ENCODE measurements around the gene MYO5B. TPM values are rescaled to one million over a fixed set of nuclear protein-coding genes. Genes with fewer than 3 reads are reported as not detected.

The MYO5B gene
- polyA plus RNA-seq, 1 experiment: 0.18 TPM

GRCh38 chr18:49970319-49970718 is 224.6 kb downstream of the MYO5B start:
- ChIA-PET CTCF (no interaction called here), POLR2A (interaction anchor here (0.6 kb wide), 1 partner anchor 482 kb away, joined by 3 read pairs; no protein-coding TSS in a partner anchor)
- Histone ChIP-seq H3K27me3 (ENCODE audit: control insufficient read depth, insufficient read depth, low read length) (peaks cover 1% of the 10 kb centered on the region), H3K4me3 (ENCODE audit: low read depth, low read length) (no peak overlapping the region), H3K36me3 (ENCODE audit: control insufficient read depth, insufficient read depth, low read length) (no peaks in the 10 kb centered on the region)
- no peak for DNase-seq (ENCODE audit: low read depth)
- TF ChIP-seq, protein P1, sequence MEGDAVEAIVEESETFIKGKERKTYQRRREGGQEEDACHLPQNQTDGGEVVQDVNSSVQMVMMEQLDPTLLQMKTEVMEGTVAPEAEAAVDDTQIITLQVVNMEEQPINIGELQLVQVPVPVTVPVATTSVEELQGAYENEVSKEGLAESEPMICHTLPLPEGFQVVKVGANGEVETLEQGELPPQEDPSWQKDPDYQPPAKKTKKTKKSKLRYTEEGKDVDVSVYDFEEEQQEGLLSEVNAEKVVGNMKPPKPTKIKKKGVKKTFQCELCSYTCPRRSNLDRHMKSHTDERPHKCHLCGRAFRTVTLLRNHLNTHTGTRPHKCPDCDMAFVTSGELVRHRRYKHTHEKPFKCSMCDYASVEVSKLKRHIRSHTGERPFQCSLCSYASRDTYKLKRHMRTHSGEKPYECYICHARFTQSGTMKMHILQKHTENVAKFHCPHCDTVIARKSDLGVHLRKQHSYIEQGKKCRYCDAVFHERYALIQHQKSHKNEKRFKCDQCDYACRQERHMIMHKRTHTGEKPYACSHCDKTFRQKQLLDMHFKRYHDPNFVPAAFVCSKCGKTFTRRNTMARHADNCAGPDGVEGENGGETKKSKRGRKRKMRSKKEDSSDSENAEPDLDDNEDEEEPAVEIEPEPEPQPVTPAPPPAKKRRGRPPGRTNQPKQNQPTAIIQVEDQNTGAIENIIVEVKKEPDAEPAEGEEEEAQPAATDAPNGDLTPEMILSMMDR (IDR thresholded peaks at IDR 0.05; ENCODE audit: insufficient read depth, low read depth, low read length): no peak

DNA sequence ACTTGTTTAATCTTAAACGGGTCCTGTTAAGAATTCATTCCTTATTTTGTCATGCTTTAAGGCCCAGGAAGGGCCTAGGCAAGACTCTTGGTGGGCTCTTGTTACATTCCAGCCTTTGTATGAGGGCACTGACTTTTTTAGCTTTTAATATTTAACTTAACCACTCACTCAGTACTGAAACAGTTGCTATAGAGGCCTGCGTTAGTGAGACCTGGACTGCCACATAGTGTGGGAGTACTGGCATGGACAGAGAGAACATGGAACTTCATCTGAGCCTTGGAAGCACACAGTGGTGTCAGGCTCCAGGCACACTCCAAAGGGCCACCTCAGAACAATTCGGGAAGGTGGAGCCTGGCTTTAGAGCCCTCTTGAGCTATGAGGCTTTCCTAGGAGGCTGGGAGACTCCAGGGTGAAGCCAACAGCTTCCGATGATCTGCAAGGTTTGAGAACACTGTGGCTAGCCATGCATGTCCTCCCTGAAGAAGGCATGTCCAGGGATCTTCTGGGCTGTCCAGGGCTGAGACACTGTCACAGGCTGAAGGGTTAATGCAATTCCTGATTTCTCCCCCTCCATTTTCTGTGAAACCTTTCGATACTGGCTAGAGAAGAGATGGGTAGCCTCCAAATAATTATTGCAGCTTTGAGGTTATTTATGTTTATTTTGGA is 226.2 kb downstream of the MYO5B start:
- ChIA-PET POLR2A (no interaction called here), CTCF (no interaction called here)
- DNase-seq (ENCODE audit: low read depth): no peak
- TF ChIP-seq, protein P1 (IDR thresholded peaks at IDR 0.05; ENCODE audit: insufficient read depth, low read depth, low read length): no peak
- Histone ChIP-seq H3K36me3 (ENCODE audit: control insufficient read depth, insufficient read depth, low read length) (no peaks in the 10 kb centered on the region), H3K27me3 (ENCODE audit: control insufficient read depth, insufficient read depth, low read length) (peaks cover 1% of the 10 kb centered on the region), H3K4me3 (ENCODE audit: low read depth, low read length) (no peak overlapping the region)

DNA sequence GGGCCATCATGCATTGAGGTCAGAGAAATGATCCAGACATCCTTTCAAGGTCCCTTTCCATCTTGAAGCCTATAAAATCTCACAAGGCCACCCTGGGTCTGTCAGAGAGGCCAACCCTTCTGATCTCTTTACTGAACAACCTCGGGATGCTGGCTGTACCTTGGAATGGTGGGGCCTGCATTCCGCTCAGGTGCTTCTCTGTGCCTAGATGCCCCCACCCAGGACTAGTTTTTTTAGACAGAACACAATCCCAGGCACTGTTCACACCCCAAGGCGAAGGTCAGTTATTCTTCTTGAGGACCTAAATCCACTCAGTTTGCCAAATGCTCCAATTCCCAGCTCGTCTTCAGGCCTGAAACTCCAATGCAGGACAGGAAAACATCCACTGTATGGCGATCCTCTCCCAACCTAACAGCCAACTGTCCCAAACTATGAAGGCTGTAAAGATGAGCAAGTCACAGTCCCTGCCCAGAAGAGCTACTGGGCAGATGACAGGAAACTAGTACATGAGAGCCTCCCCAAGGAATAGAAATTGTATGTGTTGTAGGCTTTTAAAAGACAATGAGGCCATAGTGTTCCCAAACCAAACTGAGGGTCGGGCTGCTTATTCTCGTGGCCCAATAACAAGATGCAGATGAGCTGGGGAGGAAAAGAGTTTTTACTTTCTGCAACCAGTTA is 227.2 kb downstream of the MYO5B start:
- TF ChIP-seq, protein P1 (IDR thresholded peaks at IDR 0.05; ENCODE audit: insufficient read depth, low read depth, low read length): no peak
- H3K27me3 ChIP-seq (ENCODE audit: control insufficient read depth, insufficient read depth, low read length): peaks cover 1% of the 10 kb centered on the region
- H3K4me3 ChIP-seq (ENCODE audit: low read depth, low read length): no peak overlapping the region
- no peaks in the 10 kb centered on the region for H3K36me3 ChIP-seq (ENCODE audit: control insufficient read depth, insufficient read depth, low read length)
- no peak for DNase-seq (ENCODE audit: low read depth)
- CTCF ChIA-PET: no interaction called here
- POLR2A ChIA-PET: no interaction called here

- CTCF ChIA-PET: no interaction called here
- POLR2A ChIA-PET: no interaction called here
Observed at GRCh38 chr18:49967171-49967570, 227.8 kb downstream of the MYO5B start.

DNA sequence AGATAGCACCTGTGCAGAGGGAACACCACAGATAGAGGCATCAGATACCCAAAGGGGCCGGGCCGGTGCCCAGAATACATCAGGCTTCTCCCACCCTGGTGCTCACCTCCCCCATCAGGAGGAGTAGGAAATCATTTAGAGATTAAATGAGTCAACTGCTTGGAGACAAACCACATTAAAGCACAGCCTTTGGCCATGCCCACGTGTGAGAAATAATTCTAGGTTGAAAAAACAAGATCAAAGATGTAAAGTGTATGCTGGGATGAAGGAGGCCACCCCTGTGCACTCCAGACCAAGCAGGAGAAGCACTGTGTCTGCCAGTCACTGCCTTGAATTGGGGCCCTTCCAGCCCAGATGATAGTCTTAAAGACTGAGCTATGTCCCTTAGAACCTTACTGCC is 228.9 kb downstream of the MYO5B start:
- TF ChIP-seq, protein P1 (IDR thresholded peaks at IDR 0.05; ENCODE audit: insufficient read depth, low read depth, low read length): no peak
- H3K27me3 ChIP-seq (ENCODE audit: control insufficient read depth, insufficient read depth, low read length): peaks cover 1% of the 10 kb centered on the region
- CTCF ChIA-PET: no interaction called here
- H3K36me3 ChIP-seq (ENCODE audit: control insufficient read depth, insufficient read depth, low read length): no peaks in the 10 kb centered on the region
- H3K4me3 ChIP-seq (ENCODE audit: low read depth, low read length): no peak overlapping the region
- POLR2A ChIA-PET: no interaction called here
- no peak for DNase-seq (ENCODE audit: low read depth)

More at GRCh38 chr18:49967171-49967570, 227.8 kb downstream of the MYO5B start:
- DNase-seq (ENCODE audit: low read depth): no peak
- peaks cover 1% of the 10 kb centered on the region for H3K27me3 ChIP-seq (ENCODE audit: control insufficient read depth, insufficient read depth, low read length)
- H3K36me3 ChIP-seq (ENCODE audit: control insufficient read depth, insufficient read depth, low read length): no peaks in the 10 kb centered on the region
- H3K4me3 ChIP-seq (ENCODE audit: low read depth, low read length): no peak overlapping the region
- TF ChIP-seq, protein P1 (IDR thresholded peaks at IDR 0.05; ENCODE audit: insufficient read depth, low read depth, low read length): no peak
